ENCODE data around the gene GPR158.

The GPR158 gene

DNA sequence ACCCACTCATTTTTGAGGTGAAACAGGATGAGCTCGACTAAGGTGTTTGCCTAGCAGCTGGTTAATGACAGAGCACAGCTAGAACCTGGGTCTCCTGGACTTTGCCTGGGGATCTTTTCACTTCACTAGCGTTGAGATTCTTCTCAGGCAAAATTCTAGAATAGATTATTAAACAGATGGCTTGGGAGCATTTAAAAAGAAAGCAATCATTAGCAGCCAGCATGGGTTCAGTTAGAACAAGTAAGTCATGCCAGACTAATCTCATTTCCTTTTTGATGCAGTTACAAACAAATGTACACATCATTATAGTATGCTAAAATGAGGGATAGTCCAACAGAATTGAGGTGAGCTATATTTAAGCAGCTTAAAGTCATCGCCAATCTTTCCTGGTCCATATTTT lies 467.9 kb downstream of the GPR158 start:
- DNase-seq (ENCODE audit: low read depth), result no peak
- H3K9me3 ChIP-seq (ENCODE audit: control insufficient read depth, low read length), result peaks cover 6% of the 10 kb centered on the region
- no peaks in the 10 kb centered on the region for H3K36me3 ChIP-seq (ENCODE audit: control insufficient read depth, insufficient read depth, low read length, severe bottlenecking)
- H3K4me3 ChIP-seq (ENCODE audit: low read length), result no peak overlapping the region
- H3K27me3 ChIP-seq (replicated peaks; ENCODE audit: control insufficient read depth, insufficient read depth, low read length), result no peaks in the 10 kb centered on the region
- no peak overlapping the region for H3K9ac ChIP-seq (ENCODE audit: low read length)
- no peaks in the 10 kb centered on the region for H3K4me1 ChIP-seq (ENCODE audit: control insufficient read depth, insufficient read depth, low read length)

DNA sequence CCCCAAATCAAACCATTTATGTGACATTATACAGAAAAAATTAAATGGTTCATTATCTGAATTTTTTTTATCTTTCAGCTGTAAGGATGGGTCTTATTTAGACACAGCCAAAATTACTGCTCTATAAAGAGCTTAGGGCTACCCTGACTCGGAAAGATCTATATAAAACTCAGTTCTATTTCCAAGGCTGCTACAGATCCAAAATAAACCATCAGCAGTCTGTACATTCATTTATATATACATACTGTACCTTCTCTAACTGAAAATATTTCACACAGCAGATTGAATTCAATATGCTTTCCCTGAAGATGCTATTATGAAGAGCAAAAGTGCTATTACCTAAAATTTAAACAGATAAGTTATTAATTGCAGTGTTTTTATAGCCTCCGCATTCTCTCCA lies 471.6 kb downstream of the GPR158 start:
- Histone ChIP-seq H3K27me3 (replicated peaks; ENCODE audit: control insufficient read depth, insufficient read depth, low read length) (no peaks in the 10 kb centered on the region), H3K36me3 (ENCODE audit: control insufficient read depth, insufficient read depth, low read length, severe bottlenecking) (no peaks in the 10 kb centered on the region), H3K4me1 (ENCODE audit: control insufficient read depth, insufficient read depth, low read length) (no peaks in the 10 kb centered on the region), H3K4me3 (ENCODE audit: low read length) (no peak overlapping the region), H3K9ac (ENCODE audit: low read length) (no peak overlapping the region), H3K9me3 (ENCODE audit: control insufficient read depth, low read length) (peaks cover 6% of the 10 kb centered on the region)
- DNase-seq (ENCODE audit: low read depth), result no peak

DNA sequence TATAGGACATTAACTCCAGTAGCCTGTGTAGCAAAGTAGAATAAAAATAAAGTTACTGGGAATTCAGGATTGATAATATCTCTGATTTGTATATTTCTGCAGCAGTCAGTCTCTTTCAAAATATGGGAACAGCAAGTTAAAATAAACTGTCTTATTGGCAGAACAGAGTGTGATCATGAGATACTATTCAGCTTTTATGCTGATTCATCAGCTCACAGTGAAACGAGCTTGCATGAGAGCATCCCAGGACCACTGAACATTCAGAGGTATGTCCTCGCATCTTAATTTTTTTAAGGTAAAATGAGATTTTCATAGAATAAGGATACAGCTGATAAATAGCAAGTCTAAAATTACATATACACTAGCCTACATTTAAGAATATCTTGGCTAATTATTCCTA lies 476.7 kb downstream of the GPR158 start:
- no peak for DNase-seq (ENCODE audit: low read depth)
- Histone ChIP-seq H3K9me3 (ENCODE audit: control insufficient read depth, low read length) (no peaks in the 10 kb centered on the region), H3K9ac (ENCODE audit: low read length) (no peak overlapping the region), H3K4me1 (ENCODE audit: control insufficient read depth, insufficient read depth, low read length) (no peaks in the 10 kb centered on the region), H3K36me3 (ENCODE audit: control insufficient read depth, insufficient read depth, low read length, severe bottlenecking) (no peaks in the 10 kb centered on the region), H3K27me3 (replicated peaks; ENCODE audit: control insufficient read depth, insufficient read depth, low read length) (no peaks in the 10 kb centered on the region), H3K4me3 (ENCODE audit: low read length) (no peak overlapping the region)

Measured in adipocyte (in vitro differentiated cells).